ENCODE data around the gene UBQLN1.

DNA sequence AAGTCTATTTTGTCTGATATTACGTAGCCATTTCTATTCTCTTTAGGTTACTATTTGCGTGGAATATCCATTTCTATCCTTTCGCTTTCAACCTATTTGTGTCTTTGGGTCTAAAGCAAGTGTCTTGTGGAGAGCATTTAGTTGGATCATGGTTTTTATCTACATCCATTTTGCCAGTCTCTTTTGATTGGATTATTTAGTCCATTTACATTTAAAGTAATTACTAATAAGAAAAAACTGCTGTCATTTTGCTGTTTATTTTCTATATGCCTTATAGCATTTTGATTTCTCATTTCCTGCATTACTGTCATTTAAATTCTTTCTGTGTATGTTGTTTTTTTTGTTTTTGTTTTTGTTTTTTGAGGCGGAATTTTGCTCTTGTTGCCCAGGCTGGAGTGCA, 26.0 kb upstream of the UBQLN1 start:
- TF ChIP-seq EZH2 (IDR thresholded peaks at IDR 0.05): no peak
- no peak for TF ChIP-seq POLR2AphosphoS5 (IDR thresholded peaks at IDR 0.05; ENCODE audit: borderline replicate concordance, low read depth, low read length)
